HG02623 (cell line): ENCODE results near the gene SVIL.
"Not testable (repeated sequence)": the region's sequence is repeated elsewhere in the genome, so short reads cannot be mapped to it uniquely, and the experiment has no call there.

Experiments used
- ATAC-seq: cut with Tn5 transposase; IDR thresholded peaks from one replicate; pipeline ENCODE4 v1.9.1; 2021; ENCODE audit warnings: moderate library complexity; ENCODE audit not compliant: unreplicated experiment

Gene SVIL

GRCh38 chr10:29649561-29650551 is 15.1 kb upstream of the SVIL start:
- ATAC-seq = no peak

- no peak for ATAC-seq
Measured at GRCh38 chr10:29648983-29649268, 14.2 kb upstream of the SVIL start.

DNA sequence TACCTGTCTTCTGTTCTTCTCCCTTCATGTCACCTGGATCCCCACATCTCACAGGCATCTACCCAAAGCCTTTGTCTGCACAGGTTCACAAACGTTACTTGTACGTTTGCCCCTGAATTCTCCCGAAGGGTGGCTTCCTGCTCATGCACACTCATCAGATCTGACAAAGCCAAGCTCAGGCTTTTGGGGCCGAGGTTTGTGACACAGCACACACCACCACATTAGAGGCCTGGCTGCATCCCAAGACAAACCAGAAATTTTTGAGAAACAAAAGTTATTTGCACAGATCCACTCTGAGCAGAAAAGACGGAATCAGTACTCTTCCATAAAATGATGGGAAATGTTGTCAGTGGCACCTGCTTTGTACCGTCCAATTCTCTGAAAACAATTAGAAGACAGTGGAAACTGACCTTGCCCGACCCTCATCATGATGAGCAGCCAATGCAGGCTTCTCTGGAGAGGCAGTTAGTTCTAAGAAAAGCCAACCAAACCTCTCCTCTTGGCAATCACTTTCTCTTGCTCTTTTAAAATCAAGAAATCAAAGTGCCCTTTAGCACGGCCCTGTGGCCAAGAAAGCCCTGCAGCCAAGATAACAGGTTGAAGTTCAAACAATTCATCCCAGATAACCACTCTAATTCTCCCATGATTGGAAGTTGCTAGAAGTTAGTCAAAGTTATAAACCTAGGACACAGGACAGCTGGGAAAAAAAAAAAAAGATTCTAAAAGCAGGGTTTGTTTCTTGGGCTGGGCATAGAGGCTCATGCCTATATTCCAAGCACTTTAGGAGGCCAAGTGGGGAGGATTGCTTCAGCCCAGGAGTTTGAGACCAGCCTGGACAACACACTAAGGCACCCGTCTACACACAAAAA is 13.6 kb upstream of the SVIL start:
- ATAC-seq = no peak

DNA sequence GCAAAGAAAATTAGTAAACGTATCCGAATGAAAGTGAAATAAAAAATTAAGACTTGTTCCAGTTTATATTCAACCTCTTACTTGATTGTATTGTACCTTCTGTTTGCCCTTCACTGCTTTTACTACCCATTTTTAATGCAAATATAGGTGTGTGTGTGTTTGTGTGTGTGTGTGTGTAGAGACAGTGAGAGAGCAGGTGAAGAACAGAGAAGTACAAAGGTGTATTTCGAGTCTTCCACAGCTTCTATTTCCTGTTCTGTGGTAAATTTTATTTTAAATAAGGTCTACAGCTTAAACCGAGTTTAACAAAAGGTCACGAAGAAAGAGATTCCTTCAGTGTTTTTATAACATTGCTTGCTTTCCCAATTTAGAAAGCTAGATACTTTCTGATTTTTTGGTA is 12.7 kb upstream of the SVIL start:
- no peak for ATAC-seq

- no peak for ATAC-seq
Measured at GRCh38 chr10:29646960-29647461, 12.2 kb upstream of the SVIL start.

- ATAC-seq = no peak
Measured at GRCh38 chr10:29646238-29646902, 11.6 kb upstream of the SVIL start.

- no peak for ATAC-seq
Measured at GRCh38 chr10:29643771-29644501, 9.2 kb upstream of the SVIL start.

GRCh38 chr10:29642990-29643389 is 8.2 kb upstream of the SVIL start:
- no peak for ATAC-seq

DNA sequence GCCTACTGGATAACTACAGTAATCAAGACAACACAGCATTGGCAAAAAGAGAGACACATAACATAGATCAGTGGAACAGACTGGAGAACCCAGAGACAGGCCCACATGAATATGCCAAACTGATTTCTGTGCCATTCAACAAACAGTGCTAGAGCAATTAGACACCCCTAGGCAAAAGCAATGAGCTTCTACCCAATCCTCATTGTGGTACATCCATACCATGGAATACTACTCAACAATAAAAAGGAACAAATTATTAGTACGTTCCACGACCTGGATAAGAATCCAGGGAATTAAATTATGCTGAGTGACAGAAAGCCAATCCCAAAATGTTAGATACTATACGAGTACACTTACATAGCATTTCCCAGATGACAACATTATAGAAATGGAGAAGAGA is 2.8 kb upstream of the SVIL start:
- no peak for ATAC-seq

DNA sequence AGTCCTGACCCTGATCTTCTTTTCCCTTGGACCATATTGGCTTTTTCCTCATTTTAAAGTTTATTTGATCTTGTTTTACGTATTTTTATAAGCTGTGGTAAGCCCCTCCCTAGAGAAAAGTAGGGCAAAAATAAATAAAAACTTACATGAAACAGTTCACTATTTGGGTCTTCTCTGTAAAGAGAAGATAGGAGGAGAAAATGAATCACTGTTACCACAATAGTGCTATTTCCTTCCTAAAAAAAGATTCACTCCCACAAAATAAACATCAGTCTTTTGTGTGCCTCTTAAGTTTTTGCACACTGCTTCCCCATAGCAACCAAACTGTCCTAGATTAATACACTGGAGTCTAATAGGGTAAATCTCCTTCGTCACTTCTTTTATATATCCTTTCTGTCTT is 1.4 kb upstream of the SVIL start:
- ATAC-seq = no peak

DNA sequence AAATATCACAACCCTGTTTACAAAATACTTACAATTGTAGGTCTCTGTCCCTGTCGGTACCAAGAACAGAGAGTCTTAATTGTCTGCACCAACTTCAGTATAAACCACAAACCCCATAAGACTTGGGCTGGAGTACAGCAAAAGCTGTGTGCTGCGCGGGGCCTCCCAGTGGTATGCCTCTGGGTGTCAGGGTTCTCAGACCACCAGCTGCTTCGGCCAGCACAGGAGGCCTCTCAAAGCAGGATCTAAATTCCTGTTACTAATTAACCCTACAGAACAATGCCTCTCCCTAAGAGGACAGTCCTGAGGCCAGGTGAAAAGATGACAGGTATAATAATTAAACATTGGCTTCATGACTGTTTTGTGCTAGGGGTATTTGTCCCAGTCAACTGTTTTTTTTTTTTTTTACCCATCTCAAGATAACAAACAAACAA is 957 bp upstream of the SVIL start:
- no peak for ATAC-seq

- no peak for ATAC-seq
Measured at GRCh38 chr10:29634105-29634504, 666 bp downstream of the SVIL start.

- ATAC-seq = no peak
Measured at GRCh38 chr10:29631049-29631339, 3.8 kb downstream of the SVIL start.

DNA sequence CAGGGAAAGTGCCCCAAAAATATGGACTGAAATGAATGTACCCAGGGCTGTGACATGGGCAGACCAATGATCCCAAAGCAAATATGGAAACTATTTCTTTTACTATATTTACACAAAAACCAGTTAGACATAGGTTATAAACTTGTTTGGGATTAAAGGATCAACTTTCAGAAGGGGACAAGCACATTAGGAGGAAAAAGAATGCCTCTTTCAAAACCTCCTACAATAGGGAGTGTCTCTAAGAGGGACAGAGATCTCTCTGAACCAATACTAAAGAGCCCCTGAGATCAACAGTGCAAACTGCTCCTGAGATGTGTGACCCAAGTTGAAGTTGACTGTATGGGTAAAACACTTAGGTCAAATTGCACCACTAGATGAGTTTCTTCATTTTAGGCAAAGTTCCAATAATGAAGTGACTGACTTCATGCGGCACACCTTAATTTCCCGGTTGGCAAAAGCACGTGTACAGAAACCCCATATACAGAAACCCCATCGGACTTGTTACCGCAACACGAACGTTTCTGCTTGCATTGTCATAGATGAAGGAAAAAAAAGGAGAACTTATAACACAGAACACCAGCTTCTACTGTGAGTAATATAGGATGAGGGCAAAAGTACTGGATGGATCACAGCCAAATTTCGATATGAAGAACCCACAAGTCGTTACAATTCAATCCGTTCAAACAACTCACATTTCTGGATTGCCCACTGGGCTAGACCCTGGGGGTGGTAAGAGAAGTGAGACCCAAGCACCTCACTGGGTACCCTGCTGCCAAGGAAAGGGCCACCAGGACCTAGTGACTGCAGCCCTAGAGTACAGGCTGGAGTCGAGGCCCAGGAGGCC is 4.3 kb downstream of the SVIL start:
- ATAC-seq = no peak

- no peak for ATAC-seq
Measured at GRCh38 chr10:29628912-29629526, 5.8 kb downstream of the SVIL start.

GRCh38 chr10:29628311-29628710 is 6.5 kb downstream of the SVIL start:
- no peak for ATAC-seq

GRCh38 chr10:29627201-29628132 is 7.3 kb downstream of the SVIL start:
- ATAC-seq = no peak

- ATAC-seq = not testable (repeated sequence)
Measured at GRCh38 chr10:29624357-29624756, 10.4 kb downstream of the SVIL start.
